GM19328 (cell line): Measurements from ENCODE around the gene DCK.

Source experiments
- ATAC-seq: cut with Tn5 transposase; IDR thresholded peaks from one replicate; pipeline ENCODE4 v1.9.1; 2021; ENCODE audit warnings: mild to moderate bottlenecking, moderate library complexity; ENCODE audit not compliant: unreplicated experiment

Gene DCK

GRCh38 chr4:70993181-70994068, at the start of gene DCK:
DCK (plus strand) TSS chr4:70993649; CDS start chr4:70993836, 187 bp downstream.
- peak; percentile 80 for ATAC-seq

- ATAC-seq: no peak
Observed at GRCh38 chr4:70945046-70945445, 48.4 kb upstream of the DCK start.

GRCh38 chr4:70945452-70946055, 47.9 kb upstream of the DCK start:
- no peak for ATAC-seq

- ATAC-seq: no peak
Observed at GRCh38 chr4:70946939-70947338, 46.5 kb upstream of the DCK start.

GRCh38 chr4:70948665-70949260, 44.7 kb upstream of the DCK start:
- no peak for ATAC-seq

GRCh38 chr4:70954032-70954431, 39.4 kb upstream of the DCK start:
- no peak for ATAC-seq

GRCh38 chr4:70956549-70957210, 36.8 kb upstream of the DCK start:
- ATAC-seq: no peak

- ATAC-seq: no peak
Observed at GRCh38 chr4:70958681-70959080, 34.8 kb upstream of the DCK start.

- no peak for ATAC-seq
Observed at GRCh38 chr4:70969076-70969475, 24.4 kb upstream of the DCK start.

GRCh38 chr4:70976252-70976651, 17.2 kb upstream of the DCK start:
- no peak for ATAC-seq

- ATAC-seq: peak; percentile 72
Observed at GRCh38 chr4:70979445-70980008, 13.9 kb upstream of the DCK start.

- ATAC-seq: no peak
Observed at GRCh38 chr4:70980196-70980595, 13.3 kb upstream of the DCK start.

GRCh38 chr4:70984106-70984505, 9.3 kb upstream of the DCK start:
- no peak for ATAC-seq

GRCh38 chr4:70984589-70984988, 8.9 kb upstream of the DCK start:
- ATAC-seq: no peak

GRCh38 chr4:70991596-70991995, 1.9 kb upstream of the DCK start:
- ATAC-seq: no peak

GRCh38 chr4:70992391-70992881, 1.0 kb upstream of the DCK start:
- no peak for ATAC-seq

GRCh38 chr4:70994069-70994366, 569 bp downstream of the DCK start:
- no peak for ATAC-seq

GRCh38 chr4:70994387-70995099, 1.1 kb downstream of the DCK start:
- ATAC-seq: peak; percentile 40

- no peak for ATAC-seq
Observed at GRCh38 chr4:70996018-70996360, 2.5 kb downstream of the DCK start.

- ATAC-seq: no peak
Observed at GRCh38 chr4:70997036-70997435, 3.6 kb downstream of the DCK start.

GRCh38 chr4:70997546-70997945, 4.1 kb downstream of the DCK start:
- ATAC-seq: no peak
